T-helper 2 cell treated with Interferon-gamma antibody and Interleukin-4, amounts not matched to agents 100 ng/mL and 5 ng/mL, for 36 hours (primary cell): ENCODE data around the gene OVCA2. TPM values are rescaled to one million over a fixed set of nuclear protein-coding genes. Genes with fewer than 3 reads are reported as not detected.

ENCODE experiments used
- intact Hi-C: fragments of 100-400 bp; cut with micrococcal nuclease; formaldehyde crosslinking; loops from one replicate; pipeline ENCODE4 v1.15.1; 2023
- total RNA-seq: library from RNA; stranded (reverse); gene quantifications from 2 replicates; pipeline ENCODE4 v1.2.3, GENCODE V29; 2022

The OVCA2 gene
- total RNA-seq, 1 donor from 2014 or later, result 38.2 TPM

GRCh38 chr17:2063261-2064146, 21.7 kb downstream of the OVCA2 start:
- intact Hi-C loops, result loop anchor here (2.0 kb wide), 1 partner anchor 181 kb away; no protein-coding TSS in a partner anchor

GRCh38 chr17:2064147-2064489, 22.3 kb downstream of the OVCA2 start:
- intact Hi-C loops, result loop anchor here (2.0 kb wide), 1 partner anchor 181 kb away; no protein-coding TSS in a partner anchor

- intact Hi-C loops, result loop anchor here (2.0 kb wide), 1 partner anchor 180 kb away; no protein-coding TSS in a partner anchor
Measured at GRCh38 chr17:2064520-2064971, 22.7 kb downstream of the OVCA2 start.

GRCh38 chr17:2064980-2065785, 23.4 kb downstream of the OVCA2 start:
- intact Hi-C loops, result loop anchor here (2.0 kb wide), 1 partner anchor 180 kb away; no protein-coding TSS in a partner anchor

GRCh38 chr17:2065949-2066400, 24.2 kb downstream of the OVCA2 start:
- intact Hi-C loops, result loop anchor here (2.0 kb wide), 1 partner anchor 179 kb away; no protein-coding TSS in a partner anchor

- intact Hi-C loops, result no loop called here
Measured at GRCh38 chr17:2067048-2067561, 25.3 kb downstream of the OVCA2 start.

GRCh38 chr17:2067608-2068024, 25.8 kb downstream of the OVCA2 start:
- intact Hi-C loops, result no loop called here

GRCh38 chr17:2068031-2068518, 26.3 kb downstream of the OVCA2 start:
- intact Hi-C loops, result no loop called here

GRCh38 chr17:2068519-2069051, 26.8 kb downstream of the OVCA2 start:
- intact Hi-C loops, result no loop called here

- intact Hi-C loops, result loop anchor here (1.0 to 2.0 kb wide), 2 partner anchors 16 to 17 kb away; partner anchors contain the start of gene HIC1
Measured at GRCh38 chr17:2070241-2071023, 28.6 kb downstream of the OVCA2 start.

- intact Hi-C loops, result loop anchor here (2.0 kb wide), 1 partner anchor 16 kb away; the partner anchor contains the start of gene HIC1
Measured at GRCh38 chr17:2071024-2071385, 29.2 kb downstream of the OVCA2 start.

GRCh38 chr17:2071455-2072281, 29.8 kb downstream of the OVCA2 start:
- intact Hi-C loops, result loop anchor here (2.0 kb wide), 1 partner anchor 17 kb away; the partner anchor contains the start of gene HIC1

- intact Hi-C loops, result no loop called here
Measured at GRCh38 chr17:2074919-2075318, 33.1 kb downstream of the OVCA2 start.

- intact Hi-C loops, result no loop called here
Measured at GRCh38 chr17:2075336-2076086, 33.7 kb downstream of the OVCA2 start.

GRCh38 chr17:2076087-2076984, 34.5 kb downstream of the OVCA2 start:
- intact Hi-C loops, result no loop called here

GRCh38 chr17:2077040-2077439, 35.2 kb downstream of the OVCA2 start:
- intact Hi-C loops, result no loop called here

- intact Hi-C loops, result no loop called here
Measured at GRCh38 chr17:2081564-2081963, 39.7 kb downstream of the OVCA2 start.
